Tibial artery (tissue), 4 donors: ENCODE measurements around the gene MAN2A1.

Experiments used
- DNase-seq, 2 donors: peaks; one replicate each; pipeline ENCODE4 v3.0.0-alpha.2; 2019
- H3K27ac ChIP-seq, 2 donors: fragments of 200-600 bp; sonication (generic) in 1 of 2; 1 replicate in 1 of 2; 2 replicates in 1 of 2; pipeline ENCODE4 v1.5.1; 2018 to 2019; ENCODE audit warnings: mild to moderate bottlenecking in 1 of 2
- H3K27me3 ChIP-seq, 2 donors: fragments of 200-600 bp; sonication (generic) in 1 of 2; one replicate each; pipeline versions ENCODE4 v1.5.1 to v1.6.0; 2016 to 2019
- H3K36me3 ChIP-seq, 3 donors: fragments of 200-600 bp; sonication (generic) in 2 of 3; one replicate each; pipeline ENCODE4 v1.5.1; 2016 to 2019; ENCODE audit warnings: mild to moderate bottlenecking in 2 of 3
- H3K4me1 ChIP-seq, 4 donors: fragments of 200-600 bp; sonication (generic) in 2 of 4; 1 replicate in 3 of 4; 2 replicates in 1 of 4; pipeline ENCODE4 v1.5.1; 2016 to 2019
- H3K4me3 ChIP-seq, 2 donors: fragments of 200-600 bp; sonication (generic) in 1 of 2; 1 replicate in 1 of 2; 2 replicates in 1 of 2; pipeline ENCODE4 v1.5.1; 2018 to 2019; ENCODE audit warnings: mild to moderate bottlenecking in 2 of 2
- H3K9me3 ChIP-seq, 3 donors: fragments of 200-600 bp; sonication (generic) in 1 of 3; one replicate each; pipeline ENCODE4 v1.5.1; 2016 to 2019
- intact Hi-C: fragments of 100-400 bp; cut with DNase I; formaldehyde crosslinking; loops from one replicate; pipeline ENCODE4 v1.15.0; 2023; ENCODE audit warnings: low total_unique reads
- TF ChIP-seq, protein P1 (sequence below), 2 experiments: fragments of 200-600 bp in 1 of 2; fragments of 450-650 bp in 1 of 2; IDR thresholded peaks; one replicate each; pipeline ENCODE4 v1.5.1; 2017 to 2019; ENCODE audit warnings: antibody characterized with exemption in 2 of 2, mild to moderate bottlenecking in 1 of 2, moderate library complexity in 1 of 2

Gene MAN2A1

DNA sequence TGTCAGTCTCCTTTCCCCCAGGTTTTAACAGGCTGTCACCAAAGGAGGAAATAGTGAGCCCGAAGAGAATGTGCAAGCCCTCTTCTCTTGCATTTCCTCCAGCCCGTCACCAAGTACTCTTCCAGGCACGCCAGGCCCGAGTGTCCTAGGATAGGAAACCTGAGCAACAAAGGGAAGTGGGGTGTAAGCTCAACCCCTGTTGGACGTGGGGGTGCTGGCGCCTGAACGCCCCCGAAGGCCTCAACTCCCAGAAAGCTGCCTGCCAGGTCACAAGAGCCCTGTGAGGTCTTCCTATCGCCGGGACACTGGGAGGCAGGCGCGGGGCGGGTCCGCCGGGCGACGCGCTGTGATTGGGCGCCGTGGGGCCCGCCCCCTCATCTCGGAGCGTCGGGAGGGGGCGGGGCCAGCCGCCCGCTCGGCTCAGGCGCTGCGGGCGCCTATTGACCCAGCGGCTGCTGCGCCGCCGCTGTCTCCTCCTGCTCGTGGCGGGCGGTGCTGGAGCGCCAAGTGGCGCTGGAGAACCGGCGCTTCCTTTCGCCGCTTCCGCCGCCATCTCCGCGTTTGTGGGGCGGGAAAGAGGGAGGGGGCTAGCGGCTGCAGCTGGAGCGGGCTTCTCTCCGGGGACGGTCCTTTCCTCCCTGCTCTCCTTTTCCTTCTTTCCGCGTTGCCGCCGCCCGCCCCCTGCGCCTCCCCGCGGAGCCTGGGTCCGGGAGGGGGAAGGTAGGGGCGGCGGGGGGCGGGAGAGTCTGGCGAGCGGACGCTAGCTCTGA lies 572 bp upstream of the MAN2A1 start:
- peak overlapping the region; percentile 75 to 93 for H3K4me3 ChIP-seq
- peak; percentile 74 to 93 for DNase-seq
- intact Hi-C loops, result no loop called here
- H3K4me1 ChIP-seq, result peaks cover 0 to 28% (median 21%) of the 10 kb centered on the region in 4 donors
- peak overlapping the region; percentile 96 to 98 for H3K27ac ChIP-seq
- H3K36me3 ChIP-seq, result no peaks in the 10 kb centered on the region
- H3K9me3 ChIP-seq, result peaks cover 0 to 5% (median 0%) of the 10 kb centered on the region in 3 donors
- no peaks in the 10 kb centered on the region for H3K27me3 ChIP-seq
- TF ChIP-seq, protein P1, sequence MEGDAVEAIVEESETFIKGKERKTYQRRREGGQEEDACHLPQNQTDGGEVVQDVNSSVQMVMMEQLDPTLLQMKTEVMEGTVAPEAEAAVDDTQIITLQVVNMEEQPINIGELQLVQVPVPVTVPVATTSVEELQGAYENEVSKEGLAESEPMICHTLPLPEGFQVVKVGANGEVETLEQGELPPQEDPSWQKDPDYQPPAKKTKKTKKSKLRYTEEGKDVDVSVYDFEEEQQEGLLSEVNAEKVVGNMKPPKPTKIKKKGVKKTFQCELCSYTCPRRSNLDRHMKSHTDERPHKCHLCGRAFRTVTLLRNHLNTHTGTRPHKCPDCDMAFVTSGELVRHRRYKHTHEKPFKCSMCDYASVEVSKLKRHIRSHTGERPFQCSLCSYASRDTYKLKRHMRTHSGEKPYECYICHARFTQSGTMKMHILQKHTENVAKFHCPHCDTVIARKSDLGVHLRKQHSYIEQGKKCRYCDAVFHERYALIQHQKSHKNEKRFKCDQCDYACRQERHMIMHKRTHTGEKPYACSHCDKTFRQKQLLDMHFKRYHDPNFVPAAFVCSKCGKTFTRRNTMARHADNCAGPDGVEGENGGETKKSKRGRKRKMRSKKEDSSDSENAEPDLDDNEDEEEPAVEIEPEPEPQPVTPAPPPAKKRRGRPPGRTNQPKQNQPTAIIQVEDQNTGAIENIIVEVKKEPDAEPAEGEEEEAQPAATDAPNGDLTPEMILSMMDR (IDR thresholded peaks at IDR 0.05), result peak in 1 of 2 experiments; percentile 12

- peaks cover 0 to 5% (median 0%) of the 10 kb centered on the region in 3 donors for H3K9me3 ChIP-seq
- TF ChIP-seq, protein P1 (IDR thresholded peaks at IDR 0.05), result no peak
- peaks cover 0 to 41% (median 30%) of the 10 kb centered on the region in 4 donors for H3K4me1 ChIP-seq
- peak; percentile 41 to 70 for DNase-seq
- intact Hi-C loops, result loop anchor here (5.0 to 10.0 kb wide), 3 partner anchors 307 to 1404 kb away; partner anchors contain the start of gene WDR36
- no peaks in the 10 kb centered on the region for H3K36me3 ChIP-seq
- H3K27ac ChIP-seq, result peak overlapping the region; percentile 96 to 98
- H3K27me3 ChIP-seq, result no peaks in the 10 kb centered on the region
- peak overlapping the region; percentile 75 to 93 for H3K4me3 ChIP-seq
These were observed 681 bp downstream of the MAN2A1 start for GRCh38 chr5:109690242-109690974.

DNA sequence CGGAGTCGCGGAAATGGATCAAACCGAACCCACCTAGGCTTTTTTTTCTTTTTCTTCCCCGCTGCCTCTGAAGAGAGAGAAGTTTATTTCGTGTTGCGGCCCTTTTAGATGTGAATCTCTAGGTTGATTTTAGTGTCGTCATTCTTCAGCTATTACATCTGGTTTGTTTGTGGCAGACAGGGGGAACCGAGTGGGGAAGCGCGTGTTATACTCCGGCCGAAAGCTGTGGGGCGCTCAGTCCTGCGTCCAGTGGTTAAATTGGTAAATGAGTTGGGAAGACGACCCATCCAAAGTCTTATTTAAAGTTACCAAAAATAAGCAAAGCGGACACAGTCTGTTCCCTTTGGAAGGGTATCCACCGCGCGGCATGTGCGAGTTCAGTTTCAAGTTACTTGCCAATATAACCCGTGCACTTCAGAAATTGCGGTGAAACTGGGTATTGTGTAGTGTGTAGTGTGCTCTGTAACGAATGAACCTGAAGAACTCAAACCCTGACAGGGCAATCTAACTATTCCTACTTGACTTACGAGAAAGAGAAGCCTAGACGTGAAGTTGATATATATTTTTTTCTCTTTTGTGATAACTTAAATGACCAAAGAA lies 1.3 kb downstream of the MAN2A1 start:
- Histone ChIP-seq H3K27me3 (no peaks in the 10 kb centered on the region), H3K27ac (peak overlapping the region; percentile 96 to 98), H3K4me1 (peaks cover 0 to 47% (median 36%) of the 10 kb centered on the region in 4 donors), H3K9me3 (peaks cover 0 to 5% (median 0%) of the 10 kb centered on the region in 3 donors), H3K4me3 (peak overlapping the region; percentile 75 to 93), H3K36me3 (no peaks in the 10 kb centered on the region)
- peak; percentile 84 to 91 for DNase-seq
- TF ChIP-seq, protein P1 (IDR thresholded peaks at IDR 0.05), result peak; percentile 62 to 79
- intact Hi-C loops, result loop anchor here (5.0 to 10.0 kb wide), 3 partner anchors 306 to 1404 kb away; partner anchors contain the start of gene WDR36

GRCh38 chr5:109691996-109692395 lies 2.3 kb downstream of the MAN2A1 start:
- Histone ChIP-seq H3K27me3 (no peaks in the 10 kb centered on the region), H3K4me1 (peaks cover 0 to 53% (median 36%) of the 10 kb centered on the region in 4 donors), H3K4me3 (peak overlapping the region; percentile 75 to 93), H3K9me3 (peaks cover 0 to 5% (median 0%) of the 10 kb centered on the region in 3 donors), H3K27ac (peak overlapping the region; percentile 96 to 98), H3K36me3 (no peaks in the 10 kb centered on the region)
- TF ChIP-seq, protein P1 (IDR thresholded peaks at IDR 0.05), result no peak
- DNase-seq, result no peak
- intact Hi-C loops, result loop anchor here (5.0 to 10.0 kb wide), 3 partner anchors 305 to 1403 kb away; partner anchors contain the start of gene WDR36

DNA sequence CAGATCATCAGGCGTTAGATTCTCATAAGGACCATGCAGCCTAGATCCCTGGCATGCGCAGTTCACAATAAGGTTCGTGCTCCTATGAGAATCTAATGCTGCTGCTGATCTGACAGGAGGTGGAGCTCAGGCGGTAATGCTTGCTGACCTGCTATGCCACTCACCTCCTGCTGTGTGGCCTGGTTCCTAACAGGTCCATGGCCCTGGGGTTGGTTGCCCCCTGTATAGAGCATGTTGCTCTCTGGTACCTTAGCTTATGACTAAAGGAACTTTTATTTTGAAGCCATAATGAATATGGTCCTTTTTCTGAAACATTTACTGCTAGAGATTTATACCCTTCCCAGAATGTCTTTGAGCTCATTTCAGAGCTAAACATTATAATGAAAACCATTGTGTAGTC lies 3.1 kb downstream of the MAN2A1 start:
- peak overlapping the region in 1 of 2 donors; percentile 58 for H3K27ac ChIP-seq
- intact Hi-C loops, result loop anchor here (5.0 to 10.0 kb wide), 3 partner anchors 304 to 1402 kb away; partner anchors contain the start of gene WDR36
- no peaks in the 10 kb centered on the region for H3K27me3 ChIP-seq
- no peak for DNase-seq
- TF ChIP-seq, protein P1 (IDR thresholded peaks at IDR 0.05), result no peak
- H3K36me3 ChIP-seq, result no peaks in the 10 kb centered on the region
- H3K9me3 ChIP-seq, result peaks cover 0 to 5% (median 0%) of the 10 kb centered on the region in 3 donors
- H3K4me3 ChIP-seq, result peak overlapping the region; percentile 75 to 93
- H3K4me1 ChIP-seq, result peaks cover 0 to 60% (median 36%) of the 10 kb centered on the region in 4 donors
